Esophagus squamous epithelium (tissue), 5 donors: ENCODE data around the gene CCNL2. TPM values are rescaled to one million over a fixed set of nuclear protein-coding genes. Genes with fewer than 3 reads are reported as not detected.

Experiments
- DNase-seq: peaks from one replicate; lab custom pipeline; 2025; lab: John Stamatoyannopoulos, UW
- H3K27ac ChIP-seq, 4 donors: fragments of 200-600 bp; sonication (generic); one replicate each; pipeline ENCODE4 v1.5.1; 2016 to 2019; ENCODE audit warnings: mild to moderate bottlenecking in 1 of 4
- H3K27me3 ChIP-seq, 4 donors: fragments of 200-600 bp; sonication (generic); 1 replicate in 3 of 4; 2 replicates in 1 of 4; pipeline versions ENCODE4 v1.5.1 to v1.6.0; 2017 to 2021; ENCODE audit warnings: antibody characterized with exemption in 1 of 4
- H3K36me3 ChIP-seq, 3 donors: fragments of 200-600 bp; sonication (generic); one replicate each; pipeline ENCODE4 v1.5.1; 2016 to 2019
- H3K4me1 ChIP-seq, 3 donors: fragments of 200-600 bp; sonication (generic); one replicate each; pipeline ENCODE4 v1.5.1; 2017 to 2019
- H3K4me3 ChIP-seq, 4 donors: fragments of 200-600 bp; sonication (generic); 1 replicate in 3 of 4; 2 replicates in 1 of 4; pipeline ENCODE4 v1.5.1; 2016 to 2019; ENCODE audit warnings: mild to moderate bottlenecking in 2 of 4, moderate library complexity in 1 of 4
- H3K9me3 ChIP-seq, 3 donors: fragments of 200-600 bp; sonication (generic); one replicate each; pipeline ENCODE4 v1.5.1; 2016 to 2019
- CTCF ChIP-seq, 6 experiments: fragments of 450-650 bp in 4 of 6; fragments of 200-600 bp in 2 of 6; sonication (generic) in 2 of 6; IDR thresholded peaks; one replicate each; pipeline ENCODE4 v1.5.1; 2016 to 2019; ENCODE audit warnings: antibody characterized with exemption in 6 of 6, mild to moderate bottlenecking in 4 of 6, moderate library complexity in 4 of 6
- POLR2A ChIP-seq, 4 donors: fragments of 450-650 bp; IDR thresholded peaks; one replicate each; pipeline ENCODE4 v1.6.1; 2017; ENCODE audit warnings: antibody characterized with exemption in 4 of 4, mild to moderate bottlenecking in 4 of 4, moderate library complexity in 3 of 4
- WGBS, 2 donors: methylation state at CpG; one replicate each; pipeline ENCODE4 v1.1.5; 2018; 5-methylcytosine and 5-hydroxymethylcytosine counted together
- intact Hi-C: fragments of 100-400 bp; cut with DNase I; formaldehyde crosslinking; loops from one replicate; pipeline ENCODE4 v1.15.0; 2022
- total RNA-seq, 4 donors: library from RNA; depleted of rRNA; stranded (reverse); fragments of >200 nt; gene quantifications; one replicate each; pipeline ENCODE4 v1.1.0, GENCODE V29; 2016
- donor health status: DM: yes; HTN: yes; CAD: no.

CCNL2 gene
- total RNA-seq, 4 donors from 2014 or later = 42.5 to 213 (median 104) TPM

DNA sequence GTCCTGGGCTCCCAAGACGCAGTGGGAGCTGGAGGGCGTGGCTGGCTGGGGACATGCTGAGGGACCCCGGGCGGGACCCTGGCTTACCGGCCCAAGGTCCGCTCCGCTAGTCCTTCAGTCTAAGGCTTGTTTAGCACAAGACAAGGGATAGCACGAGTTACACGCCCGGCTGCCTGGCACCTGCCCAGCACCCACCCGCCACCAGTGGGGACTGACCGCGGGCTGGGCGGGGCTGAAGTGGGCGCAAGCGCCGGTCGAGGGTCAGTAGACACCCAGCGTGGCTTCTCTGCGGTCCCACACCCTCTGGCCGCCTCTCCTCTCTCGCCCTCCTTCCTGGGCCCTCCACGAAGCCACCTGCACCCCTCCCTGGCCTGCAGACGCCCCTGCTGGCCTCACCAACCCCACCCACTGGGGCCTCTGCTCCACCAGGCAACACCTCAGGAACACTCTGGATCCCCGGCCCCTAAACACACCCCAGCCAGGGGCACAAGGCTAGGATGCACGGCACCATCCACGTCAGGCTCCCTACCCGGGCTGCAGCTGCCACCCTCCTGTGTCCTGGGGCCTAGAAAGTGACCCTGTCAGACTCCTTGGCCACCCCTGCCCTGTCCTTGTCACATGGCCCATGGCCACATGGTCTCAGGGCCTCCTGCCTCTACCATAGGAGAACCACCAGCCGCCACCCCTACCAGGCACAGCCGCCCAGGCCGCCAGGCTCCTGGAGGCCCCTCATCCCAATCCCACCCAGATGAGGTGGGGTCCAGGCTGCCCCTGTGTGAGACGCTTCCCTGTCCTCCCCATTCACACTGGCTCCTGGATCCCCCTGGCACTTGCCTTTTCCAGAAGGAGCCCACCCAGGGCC lies 62.0 kb downstream of the CCNL2 start:
- TF ChIP-seq CTCF (IDR thresholded peaks at IDR 0.05) (no peak), POLR2A (IDR thresholded peaks at IDR 0.05) (no peak)
- intact Hi-C loops = no loop called here
- peak overlapping the region in 1 of 4 donors; percentile 29 for H3K27ac ChIP-seq
- peaks cover 14 to 40% (median 18%) of the 10 kb centered on the region in 3 donors for H3K4me1 ChIP-seq
- no peak overlapping the region for H3K4me3 ChIP-seq
- H3K27me3 ChIP-seq = no peaks in the 10 kb centered on the region
- DNase-seq = no peak
- WGBS, 2 donors = 95% methylated on average over 4 to 13 of the region's 32 CpGs
- H3K9me3 ChIP-seq = no peaks in the 10 kb centered on the region
- peaks cover 25 to 71% (median 51%) of the 10 kb centered on the region in 3 donors for H3K36me3 ChIP-seq

DNA sequence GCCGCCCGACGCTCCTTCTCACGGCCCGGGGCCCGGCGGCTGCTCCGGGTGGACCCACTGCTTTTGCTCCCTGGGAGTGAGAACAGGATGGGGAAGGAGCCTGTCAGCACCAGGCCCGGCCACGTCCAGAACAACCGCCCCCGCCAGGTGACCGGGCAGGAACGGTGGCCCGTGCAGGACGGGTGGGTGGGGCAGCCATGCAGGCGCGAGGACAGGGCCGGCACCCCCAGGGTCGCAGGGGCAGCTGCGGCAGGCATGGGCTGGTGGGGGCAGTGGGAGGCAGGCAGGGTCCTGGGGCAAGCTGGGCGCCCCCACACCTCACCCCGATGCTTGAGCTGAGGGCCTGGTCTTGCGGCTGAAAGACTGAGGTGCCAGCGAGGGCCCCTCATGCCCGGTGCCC lies 62.7 kb downstream of the CCNL2 start:
- no peak for DNase-seq
- H3K27me3 ChIP-seq = peaks cover 0 to 5% (median 0%) of the 10 kb centered on the region in 4 donors
- WGBS, 2 donors = no CpG with 5 or more reads among the region's 26 CpGs
- peaks cover 25 to 64% (median 48%) of the 10 kb centered on the region in 3 donors for H3K36me3 ChIP-seq
- TF ChIP-seq POLR2A (IDR thresholded peaks at IDR 0.05) (no peak), CTCF (IDR thresholded peaks at IDR 0.05) (no peak)
- no peak overlapping the region for H3K4me3 ChIP-seq
- no peaks in the 10 kb centered on the region for H3K9me3 ChIP-seq
- intact Hi-C loops = no loop called here
- no peak overlapping the region for H3K27ac ChIP-seq
- peaks cover 21 to 47% (median 23%) of the 10 kb centered on the region in 3 donors for H3K4me1 ChIP-seq

- Histone ChIP-seq H3K36me3 (peaks cover 25 to 58% (median 44%) of the 10 kb centered on the region in 3 donors), H3K4me3 (no peak overlapping the region)
Measured at GRCh38 chr1:1335792-1336248, 63.3 kb downstream of the CCNL2 start.

More at GRCh38 chr1:1335792-1336248, 63.3 kb downstream of the CCNL2 start:
- no peaks in the 10 kb centered on the region for H3K9me3 ChIP-seq
- H3K27ac ChIP-seq = no peak overlapping the region
- peaks cover 0 to 9% (median 0%) of the 10 kb centered on the region in 4 donors for H3K27me3 ChIP-seq
- no peak for TF ChIP-seq CTCF (IDR thresholded peaks at IDR 0.05)
- TF ChIP-seq POLR2A (IDR thresholded peaks at IDR 0.05) = no peak
- intact Hi-C loops = no loop called here
- no peak for DNase-seq
- H3K4me1 ChIP-seq = peaks cover 27 to 53% (median 29%) of the 10 kb centered on the region in 3 donors
- WGBS, 2 donors = 89% methylated on average over 5 of the region's 21 CpGs; no CpG with 5 or more reads in 1 of the 2 donors

Other genes with a start within 250 kb of the CCNL2 start
- gene TTLL10, start 225.5 kb downstream of the CCNL2 start, total RNA-seq = under 1 TPM in 2 of 4 donors, not detected in 2; 0.19 to 0.44 TPM
- gene TNFRSF18, start 192.7 kb downstream of the CCNL2 start, total RNA-seq = 10 to 100 TPM in 1 of 4 donors, 1 to 10 TPM in 3; 2.0 to 21.0 (median 2.8) TPM
- gene TNFRSF4, start 185.2 kb downstream of the CCNL2 start, total RNA-seq = 1 to 10 TPM in 1 of 4 donors, under 1 TPM in 2, not detected in 1; 0.40 to 1.3 (median 0.57) TPM
- 10 to 100 TPM; 65.0 to 75.4 (median 67.6) TPM for gene SDF4, start 167.3 kb downstream of the CCNL2 start, total RNA-seq
- gene B3GALT6, start 167.1 kb downstream of the CCNL2 start, total RNA-seq = 10 to 100 TPM; 13.5 to 17.5 (median 15.6) TPM
- 1 to 10 TPM in 2 of 4 donors, under 1 TPM in 1, not detected in 1; 0.79 to 3.0 (median 1.7) TPM for gene C1QTNF12, start 152.6 kb downstream of the CCNL2 start, total RNA-seq
- gene UBE2J2, start 125.5 kb downstream of the CCNL2 start, total RNA-seq = 10 to 100 TPM; 32.6 to 54.3 (median 42.5) TPM
- gene SCNN1D, start 118.9 kb downstream of the CCNL2 start, total RNA-seq = 1 to 10 TPM; 1.1 to 8.3 (median 1.5) TPM
- 10 to 100 TPM; 36.4 to 66.7 (median 56.9) TPM for gene ACAP3, start 91.4 kb downstream of the CCNL2 start, total RNA-seq
- gene PUSL1, start 90.7 kb downstream of the CCNL2 start, total RNA-seq = 10 to 100 TPM; 20.0 to 52.5 (median 33.2) TPM
- 10 to 100 TPM; 61.5 to 82.0 (median 63.6) TPM for gene INTS11, start 74.7 kb downstream of the CCNL2 start, total RNA-seq
- 10 to 100 TPM; 27.7 to 75.2 (median 33.4) TPM for gene CPTP, start 74.5 kb downstream of the CCNL2 start, total RNA-seq
- gene TAS1R3, start 68.1 kb downstream of the CCNL2 start, total RNA-seq = under 1 TPM; 0.13 to 0.57 (median 0.30) TPM
- gene DVL1, start 49.9 kb downstream of the CCNL2 start, total RNA-seq = 100 to 1,000 TPM in 1 of 4 donors, 10 to 100 TPM in 3; 63.5 to 111 (median 88.0) TPM
- gene MXRA8, start 40.8 kb downstream of the CCNL2 start, total RNA-seq = 10 to 100 TPM in 2 of 4 donors, 1 to 10 TPM in 1, under 1 TPM in 1; 0.45 to 33.8 (median 12.8) TPM
- gene AURKAIP1, start 24.1 kb downstream of the CCNL2 start, total RNA-seq = 100 to 1,000 TPM in 3 of 4 donors, 10 to 100 TPM in 1; 92.7 to 134 (median 123) TPM
- gene MRPL20, start 8.0 kb upstream of the CCNL2 start, total RNA-seq = 100 to 1,000 TPM in 3 of 4 donors, 10 to 100 TPM in 1; 98.0 to 157 (median 116) TPM
- 10 to 100 TPM in 2 of 4 donors, 1 to 10 TPM in 2; 4.7 to 28.3 (median 14.4) TPM for gene ANKRD65, start 21.9 kb upstream of the CCNL2 start, total RNA-seq
- gene VWA1, start 36.4 kb upstream of the CCNL2 start, total RNA-seq = 10 to 100 TPM; 20.0 to 55.0 (median 34.6) TPM
- gene ATAD3C, start 50.4 kb upstream of the CCNL2 start, total RNA-seq = under 1 TPM; under 0.01 to 1.00 (median 0.28) TPM
- gene ATAD3B, start 72.4 kb upstream of the CCNL2 start, total RNA-seq = 10 to 100 TPM in 3 of 4 donors, 1 to 10 TPM in 1; 9.9 to 40.1 (median 24.1) TPM
- 10 to 100 TPM; 27.0 to 53.8 (median 32.6) TPM for gene ATAD3A, start 112.8 kb upstream of the CCNL2 start, total RNA-seq
- 1 to 10 TPM in 1 of 4 donors, not detected in 3; 2.7 TPM for gene TMEM240, start 141.3 kb upstream of the CCNL2 start, total RNA-seq
- 100 to 1,000 TPM in 3 of 4 donors, 10 to 100 TPM in 1; 98.4 to 125 (median 124) TPM for gene SSU72, start 175.5 kb upstream of the CCNL2 start, total RNA-seq
- 10 to 100 TPM in 1 of 4 donors, 1 to 10 TPM in 3; 5.8 to 15.6 (median 7.9) TPM for gene FNDC10, start 200.8 kb upstream of the CCNL2 start, total RNA-seq
- gene MIB2, start 216.2 kb upstream of the CCNL2 start, total RNA-seq = 10 to 100 TPM; 80.0 to 99.8 (median 96.6) TPM
- 1 to 10 TPM in 3 of 4 donors, under 1 TPM in 1; 0.49 to 7.6 (median 2.7) TPM for gene MMP23B, start 232.8 kb upstream of the CCNL2 start, total RNA-seq